T-helper 2 cell treated with Interferon-gamma antibody and Interleukin-4, amounts not matched to agents 5 μg/mL and 100 μg/mL, for 36 hours (primary cell): ENCODE results near the gene SMC1A.
A peak's percentile ranks its signal among the peaks of the same experiment; 100 is the strongest.
"Not testable (repeated sequence)": the region's sequence is repeated elsewhere in the genome, so short reads cannot be mapped to it uniquely, and the experiment has no call there.

Experiments
- DNase-seq: peaks from one replicate; pipeline ENCODE4 v3.0.0; 2021; ENCODE audit warnings: low spot score
- H3K27ac Mint-ChIP-seq: one replicate; pipeline ENCODE4 v1.8.0; 2021; ENCODE audit warnings: mild to moderate bottlenecking, mixed read lengths
- H3K27me3 Mint-ChIP-seq: one replicate; pipeline ENCODE4 v1.8.0; 2021; ENCODE audit warnings: low read depth, mixed read lengths
- H3K36me3 Mint-ChIP-seq: one replicate; pipeline ENCODE4 v1.8.0; 2021; ENCODE audit warnings: low read depth, mixed read lengths
- H3K4me1 Mint-ChIP-seq: one replicate; pipeline ENCODE4 v1.8.0; 2021; ENCODE audit warnings: low read depth, mixed read lengths
- H3K4me3 Mint-ChIP-seq: one replicate; pipeline ENCODE4 v1.8.0; 2022; ENCODE audit warnings: mild to moderate bottlenecking, moderate library complexity, mixed read lengths
- H3K9me3 Mint-ChIP-seq: one replicate; pipeline ENCODE4 v1.8.0; 2021; ENCODE audit warnings: mixed read lengths

Gene SMC1A

DNA sequence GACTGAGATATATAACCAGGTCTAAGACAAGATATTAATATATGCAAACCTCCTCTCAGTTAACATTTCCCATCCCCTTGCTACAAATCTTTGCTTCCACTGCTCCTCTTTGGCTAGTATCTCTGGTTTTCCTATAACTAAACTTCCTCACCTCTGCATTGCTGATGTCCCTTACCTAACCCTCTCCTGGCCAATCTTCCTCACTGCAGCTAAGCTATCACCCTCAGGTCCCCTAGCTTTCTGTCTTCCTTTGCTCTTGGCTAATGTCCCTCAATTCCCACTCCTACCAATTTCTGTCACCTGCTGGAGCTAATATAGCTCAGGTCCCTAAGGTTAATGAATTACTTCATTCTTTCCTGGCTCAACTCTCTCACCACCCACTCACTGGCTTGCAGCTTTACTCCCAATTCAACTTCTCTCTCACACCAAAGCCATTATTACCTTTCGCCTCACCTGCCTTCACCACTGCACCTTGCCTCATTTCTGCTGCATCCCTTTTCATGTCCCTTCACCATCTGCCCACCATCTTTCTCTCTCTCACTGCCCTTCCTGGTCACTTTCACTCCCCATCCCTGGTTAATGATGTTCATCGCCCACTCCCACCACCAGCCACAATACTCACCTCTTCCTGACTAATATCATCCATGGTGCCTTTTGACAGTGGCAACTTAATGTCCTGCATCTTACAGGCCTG, 26.7 kb downstream of the SMC1A start:
- no peak overlapping the region for H3K27ac Mint-ChIP-seq
- no peak overlapping the region for H3K4me3 Mint-ChIP-seq
- H3K4me1 Mint-ChIP-seq: no peaks in the 10 kb centered on the region
- H3K36me3 Mint-ChIP-seq: peaks cover 33% of the 10 kb centered on the region
- H3K9me3 Mint-ChIP-seq: no peaks in the 10 kb centered on the region
- no peak for DNase-seq
- no peaks in the 10 kb centered on the region for H3K27me3 Mint-ChIP-seq

DNA sequence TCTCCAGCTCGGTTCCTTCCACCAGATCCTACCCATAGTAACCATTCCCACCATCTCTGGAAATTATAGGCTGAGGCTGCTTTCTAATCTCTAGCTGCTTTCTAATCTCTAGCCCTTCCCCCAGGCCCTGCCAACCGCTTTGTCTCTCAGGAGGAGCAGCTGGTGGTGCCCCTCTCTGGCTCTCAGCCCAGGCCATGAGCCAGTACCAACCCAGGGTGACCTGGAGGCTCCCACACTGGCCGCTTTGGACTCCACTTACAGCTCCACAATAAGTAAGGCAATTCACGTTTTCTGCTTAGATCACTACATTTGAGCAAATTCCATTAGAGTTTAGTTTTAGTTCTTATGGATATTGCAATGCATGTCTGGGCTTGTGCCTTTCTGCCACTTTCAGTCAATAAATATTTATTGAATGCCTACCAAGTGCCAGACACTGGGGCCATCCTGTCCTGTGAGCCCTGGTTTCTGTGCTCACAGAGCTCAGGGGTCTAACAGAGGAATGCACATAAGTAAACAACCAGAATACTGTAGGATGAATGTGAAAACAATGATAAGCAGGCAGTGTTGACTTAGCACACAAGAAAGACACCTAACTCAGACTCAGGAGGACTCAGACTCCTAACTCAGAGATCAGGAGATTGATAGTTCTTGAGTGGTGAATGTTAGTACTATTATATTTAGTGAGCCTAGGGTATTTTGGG, 38.9 kb downstream of the SMC1A start:
- Mint-ChIP-seq H3K4me1 (no peaks in the 10 kb centered on the region), H3K27ac (no peak overlapping the region), H3K4me3 (no peak overlapping the region), H3K36me3 (peaks cover 35% of the 10 kb centered on the region), H3K27me3 (no peaks in the 10 kb centered on the region), H3K9me3 (no peaks in the 10 kb centered on the region)
- DNase-seq: no peak

DNA sequence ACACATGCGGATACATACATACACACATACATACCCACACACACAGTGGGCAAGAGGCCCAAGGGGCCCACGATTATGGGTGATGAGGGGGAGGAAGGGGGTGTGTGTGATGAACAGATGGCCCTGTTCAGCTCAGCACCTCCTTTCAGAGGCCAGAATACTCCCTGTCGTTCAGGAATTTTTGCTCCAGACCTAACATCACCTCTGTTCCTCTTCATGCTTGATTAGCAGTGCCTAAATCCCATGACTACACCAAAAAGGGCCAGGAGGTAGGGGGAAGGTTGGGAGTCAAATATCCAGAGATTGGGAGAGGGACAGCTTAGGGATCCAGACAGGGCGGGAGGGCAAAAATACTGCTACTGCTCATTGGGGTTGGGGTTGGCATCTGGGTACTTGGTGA, 42.7 kb downstream of the SMC1A start:
- DNase-seq: no peak
- peaks cover under 1% of the 10 kb centered on the region for H3K4me1 Mint-ChIP-seq
- H3K27me3 Mint-ChIP-seq: no peaks in the 10 kb centered on the region
- H3K4me3 Mint-ChIP-seq: no peak overlapping the region
- H3K36me3 Mint-ChIP-seq: peaks cover 28% of the 10 kb centered on the region
- no peaks in the 10 kb centered on the region for H3K9me3 Mint-ChIP-seq
- H3K27ac Mint-ChIP-seq: no peak overlapping the region

DNA sequence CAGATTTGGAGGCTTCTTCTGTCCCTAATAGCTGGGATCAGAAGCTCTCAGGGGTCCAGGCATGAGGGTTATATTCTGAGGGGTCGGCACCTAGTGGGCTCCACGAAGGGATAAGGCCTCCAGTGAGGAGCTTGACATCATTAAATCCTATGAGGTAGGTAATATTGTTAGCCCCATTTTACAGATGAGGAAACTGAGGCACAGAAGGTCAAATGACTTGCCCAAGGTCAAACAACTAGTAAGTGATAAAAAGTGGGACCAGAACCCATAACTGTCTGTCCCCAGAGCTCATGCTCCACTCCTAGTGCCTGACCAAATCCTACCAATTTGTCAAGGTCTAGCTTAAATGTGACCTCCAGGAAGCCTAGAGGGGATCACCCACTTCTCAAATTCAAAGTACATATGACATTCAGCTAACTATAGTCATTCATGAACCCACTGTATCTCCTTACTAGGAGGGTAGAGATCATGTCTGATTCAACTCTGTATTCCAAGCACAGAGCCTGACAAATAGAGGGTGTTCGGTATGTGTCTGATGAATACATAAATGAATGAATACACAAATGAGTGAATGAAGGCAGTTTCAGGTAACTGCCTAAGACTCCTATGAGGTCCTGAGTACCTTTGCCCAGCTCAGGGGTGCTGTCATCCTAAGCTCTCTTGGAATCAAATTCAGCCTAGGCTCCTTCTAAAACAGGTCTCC, 43.3 kb downstream of the SMC1A start:
- no peak for DNase-seq
- H3K27me3 Mint-ChIP-seq: no peaks in the 10 kb centered on the region
- no peaks in the 10 kb centered on the region for H3K9me3 Mint-ChIP-seq
- H3K4me3 Mint-ChIP-seq: no peak overlapping the region
- H3K36me3 Mint-ChIP-seq: peaks cover 34% of the 10 kb centered on the region
- H3K27ac Mint-ChIP-seq: no peak overlapping the region
- H3K4me1 Mint-ChIP-seq: peaks cover 2% of the 10 kb centered on the region

DNA sequence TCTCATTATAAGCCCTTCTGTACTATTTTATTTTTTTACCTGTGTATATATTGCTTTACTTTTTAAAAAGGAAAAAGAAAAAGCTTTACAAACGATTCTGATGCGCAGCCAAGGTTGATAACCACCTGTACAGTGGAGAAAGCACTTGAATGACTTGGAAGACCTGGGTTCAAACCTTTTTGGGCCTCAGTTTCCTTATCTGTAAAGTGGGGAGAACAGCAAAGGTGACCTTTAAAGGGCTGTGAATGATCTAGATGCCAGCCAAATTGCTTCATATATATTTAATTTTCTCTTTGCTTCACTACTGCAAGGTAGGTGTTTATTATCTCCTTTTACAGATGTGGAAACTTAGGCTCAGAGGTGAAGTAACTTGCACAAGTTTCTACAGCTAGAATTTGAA, 45.0 kb downstream of the SMC1A start:
- Mint-ChIP-seq H3K27me3 (no peaks in the 10 kb centered on the region), H3K4me1 (peaks cover 2% of the 10 kb centered on the region), H3K4me3 (no peak overlapping the region), H3K36me3 (peaks cover 27% of the 10 kb centered on the region), H3K9me3 (no peaks in the 10 kb centered on the region), H3K27ac (no peak overlapping the region)
- no peak for DNase-seq

DNA sequence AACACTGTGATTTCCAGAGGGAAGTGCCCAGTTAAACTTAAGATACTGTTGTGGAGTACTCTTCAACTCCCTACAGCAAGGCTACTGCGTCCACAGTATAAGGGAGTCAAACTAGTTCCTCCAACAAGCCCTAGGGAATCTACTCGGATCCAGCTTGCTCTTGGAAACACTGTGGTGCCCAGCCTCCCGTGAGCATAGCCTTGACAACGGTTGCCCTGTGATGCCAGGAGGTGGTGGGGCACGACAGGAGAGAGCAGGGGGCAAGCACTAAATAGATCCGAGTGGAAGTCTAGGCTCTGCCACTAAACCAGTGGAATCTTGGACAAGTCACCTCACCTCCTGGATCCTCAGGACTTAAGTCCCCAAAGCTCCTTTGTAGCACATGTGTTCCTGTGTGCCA, 45.6 kb downstream of the SMC1A start:
- Mint-ChIP-seq H3K9me3 (no peaks in the 10 kb centered on the region), H3K4me3 (no peak overlapping the region), H3K27ac (no peak overlapping the region), H3K4me1 (peaks cover 2% of the 10 kb centered on the region), H3K36me3 (peaks cover 27% of the 10 kb centered on the region), H3K27me3 (no peaks in the 10 kb centered on the region)
- DNase-seq: no peak

DNA sequence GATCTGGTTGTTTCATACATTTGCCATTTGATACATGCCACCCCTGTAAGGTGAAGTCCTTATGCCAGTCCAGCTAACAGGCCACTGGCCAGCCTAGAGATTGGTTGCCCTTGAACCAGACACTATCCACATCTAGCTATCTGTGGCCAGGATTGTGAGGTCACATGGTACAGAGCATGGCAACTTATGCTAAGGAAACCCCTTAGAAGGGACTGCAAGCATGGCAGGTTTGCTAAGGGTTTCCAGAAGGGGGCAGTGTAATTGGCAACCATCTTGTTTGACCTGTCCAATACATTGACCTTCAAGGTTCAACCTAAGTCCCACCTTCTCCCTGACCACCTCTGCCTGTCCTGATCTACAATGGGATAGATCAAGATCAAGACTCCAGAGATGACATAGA, 47.5 kb downstream of the SMC1A start:
- Mint-ChIP-seq H3K4me1 (peaks cover 2% of the 10 kb centered on the region), H3K27ac (no peak overlapping the region), H3K4me3 (no peak overlapping the region), H3K9me3 (no peaks in the 10 kb centered on the region), H3K36me3 (peaks cover 15% of the 10 kb centered on the region), H3K27me3 (no peaks in the 10 kb centered on the region)
- no peak for DNase-seq

DNA sequence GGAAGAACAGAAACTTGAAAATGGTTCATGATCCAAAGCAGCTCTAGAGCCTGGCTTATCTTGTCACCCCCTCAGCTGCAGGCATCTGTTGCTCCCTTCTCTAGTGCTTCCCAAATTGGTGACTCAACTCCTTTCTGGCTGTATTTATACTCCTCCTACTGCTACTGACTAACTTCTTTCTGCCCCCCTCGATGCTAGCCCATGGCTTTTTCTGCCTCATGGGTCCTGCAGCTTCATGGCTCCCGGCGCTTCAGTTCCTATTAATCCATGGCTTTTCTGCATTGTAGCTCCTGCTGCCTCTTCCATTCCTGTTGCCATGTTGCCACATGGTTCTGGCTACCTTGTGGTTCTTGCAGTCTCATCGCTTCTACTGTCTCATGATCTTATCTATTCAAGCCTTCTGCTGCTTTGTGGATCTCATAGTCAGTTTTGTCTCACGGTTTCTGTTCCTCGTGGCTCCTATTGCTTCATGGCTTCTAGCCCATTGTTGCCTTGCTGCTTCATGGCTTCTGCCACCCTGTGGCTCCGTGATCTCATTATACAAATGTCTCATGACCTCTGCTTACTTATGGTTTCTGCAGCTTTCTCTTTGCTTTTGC, 48.1 kb downstream of the SMC1A start:
- no peak for DNase-seq
- Mint-ChIP-seq H3K27ac (peak overlapping the region; percentile 19), H3K27me3 (no peaks in the 10 kb centered on the region), H3K36me3 (peaks cover 11% of the 10 kb centered on the region), H3K4me3 (no peak overlapping the region), H3K4me1 (peaks cover 2% of the 10 kb centered on the region), H3K9me3 (no peaks in the 10 kb centered on the region)

DNA sequence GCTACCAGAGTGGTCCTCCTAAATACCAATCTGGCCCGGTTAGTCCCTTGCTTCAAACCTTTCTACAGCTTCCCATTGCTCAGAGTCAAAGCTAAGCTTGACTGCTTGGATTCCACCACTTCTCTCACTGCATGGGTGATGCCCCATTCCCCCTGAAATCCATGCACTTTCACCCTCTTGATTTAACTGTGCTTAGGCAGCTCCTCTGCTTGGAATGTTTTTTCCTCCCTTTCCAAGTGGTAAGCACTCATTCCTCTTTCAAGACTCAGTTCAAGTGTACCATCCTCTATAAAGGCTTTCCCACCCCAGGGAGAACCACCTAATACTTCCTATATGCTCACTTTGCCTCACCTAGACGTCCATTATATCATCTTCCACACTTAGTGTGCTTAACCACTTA, 49.1 kb downstream of the SMC1A start:
- DNase-seq: no peak
- H3K4me3 Mint-ChIP-seq: no peak overlapping the region
- peaks cover 2% of the 10 kb centered on the region for H3K4me1 Mint-ChIP-seq
- no peaks in the 10 kb centered on the region for H3K9me3 Mint-ChIP-seq
- peaks cover 11% of the 10 kb centered on the region for H3K36me3 Mint-ChIP-seq
- no peak overlapping the region for H3K27ac Mint-ChIP-seq
- no peaks in the 10 kb centered on the region for H3K27me3 Mint-ChIP-seq

DNA sequence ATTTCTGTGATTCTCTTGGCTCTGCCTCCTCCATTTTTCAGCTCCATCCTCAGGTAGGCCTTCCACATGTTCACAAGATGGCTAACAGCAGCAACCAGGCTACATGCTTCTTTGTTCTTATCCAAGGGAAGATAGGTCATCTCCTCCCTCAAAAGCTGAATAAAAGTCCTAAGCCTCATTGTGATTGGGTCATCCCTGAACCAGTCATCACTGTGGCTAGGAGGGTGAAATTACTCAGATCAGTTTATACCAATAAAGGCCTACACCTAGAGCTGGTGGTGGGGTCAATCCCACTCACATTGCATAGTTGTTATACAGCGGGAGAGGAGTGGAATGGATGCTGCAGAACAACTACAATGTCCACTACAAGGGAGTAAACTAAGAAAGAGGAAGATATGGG, 56.0 kb downstream of the SMC1A start:
- not testable (repeated sequence) for H3K4me3 Mint-ChIP-seq, DNase-seq, H3K4me1 Mint-ChIP-seq, H3K36me3 Mint-ChIP-seq, H3K9me3 Mint-ChIP-seq, H3K27ac Mint-ChIP-seq, H3K27me3 Mint-ChIP-seq

DNA sequence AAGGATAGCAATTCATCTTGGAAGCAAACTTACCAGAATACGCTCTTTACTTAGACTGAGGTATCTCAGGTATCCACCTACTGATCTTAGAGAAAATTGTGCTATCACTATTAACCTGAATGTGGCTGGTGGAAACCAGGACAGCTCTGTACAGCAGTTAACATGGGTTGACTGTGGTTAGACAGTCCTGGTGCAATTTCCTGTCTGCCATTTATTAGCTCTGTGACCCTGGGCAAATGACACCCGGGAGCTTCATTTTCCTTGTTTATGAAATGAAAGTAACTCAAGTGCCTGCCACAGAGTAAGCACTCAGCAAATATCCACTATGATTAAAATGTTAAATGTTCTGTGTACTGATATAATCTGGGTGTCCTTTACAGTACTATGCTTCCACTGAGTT, 60.0 kb downstream of the SMC1A start:
- H3K4me3 Mint-ChIP-seq: no peak overlapping the region
- no peaks in the 10 kb centered on the region for H3K36me3 Mint-ChIP-seq
- no peaks in the 10 kb centered on the region for H3K27me3 Mint-ChIP-seq
- H3K9me3 Mint-ChIP-seq: no peaks in the 10 kb centered on the region
- no peaks in the 10 kb centered on the region for H3K4me1 Mint-ChIP-seq
- H3K27ac Mint-ChIP-seq: no peak overlapping the region
- DNase-seq: no peak

DNA sequence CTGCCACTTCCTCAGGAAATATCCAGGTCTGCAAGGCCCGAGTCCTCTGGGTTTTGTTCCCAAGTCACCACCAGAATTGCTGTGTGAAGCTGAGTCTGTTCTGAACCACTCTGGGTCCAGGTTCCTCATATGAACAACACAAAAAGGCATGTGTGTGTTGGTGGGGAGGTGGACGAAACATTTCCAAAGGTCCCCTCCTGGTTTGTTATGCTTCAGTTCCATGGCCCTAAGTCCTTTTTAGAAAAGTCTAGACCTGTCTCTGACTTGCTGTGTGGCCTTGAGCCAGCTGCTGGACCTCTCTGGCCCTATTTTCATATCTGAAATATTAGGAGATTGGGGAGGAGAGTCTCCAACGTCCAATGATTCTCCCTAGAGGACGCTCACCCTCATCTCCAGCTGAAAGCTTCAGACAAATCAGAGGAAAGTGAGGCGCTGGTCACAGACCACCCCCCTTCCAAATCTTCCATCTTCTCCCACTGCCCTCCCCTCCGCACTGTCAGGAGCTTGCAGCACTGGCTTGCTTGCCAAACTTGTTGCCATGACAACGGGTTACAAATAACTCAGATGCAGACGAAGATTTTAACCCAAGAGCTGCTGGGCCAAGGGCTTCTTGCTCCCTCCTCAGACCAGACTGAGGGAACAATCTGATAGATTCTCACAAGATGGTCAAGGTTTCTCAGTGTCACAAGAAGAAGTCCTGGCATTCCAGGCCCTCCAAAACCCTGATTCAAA, 64.5 kb downstream of the SMC1A start:
- Mint-ChIP-seq H3K27ac (no peak overlapping the region), H3K9me3 (no peaks in the 10 kb centered on the region), H3K27me3 (no peaks in the 10 kb centered on the region), H3K4me1 (no peaks in the 10 kb centered on the region), H3K36me3 (no peaks in the 10 kb centered on the region), H3K4me3 (no peak overlapping the region)
- DNase-seq: no peak

DNA sequence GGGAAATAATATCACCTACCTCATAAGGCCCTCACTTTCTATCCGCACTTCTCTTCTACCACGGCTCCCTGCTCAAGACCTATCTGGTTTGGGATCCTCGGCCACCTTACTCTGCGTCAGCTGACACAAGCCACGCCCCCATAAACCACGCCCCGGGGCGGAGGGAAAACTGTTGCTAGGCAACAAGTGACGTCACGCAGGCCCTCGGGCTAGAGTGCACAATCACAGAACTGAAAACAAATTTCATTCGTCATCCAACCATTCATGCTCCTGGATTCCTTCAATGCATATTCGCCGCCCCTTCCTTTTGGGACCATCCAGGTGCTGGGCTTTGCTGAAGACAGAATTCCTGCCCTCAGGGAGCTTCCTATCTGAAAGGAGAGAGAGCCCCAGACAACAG, 66.3 kb downstream of the SMC1A start:
- Mint-ChIP-seq H3K27ac (no peak overlapping the region), H3K4me1 (no peaks in the 10 kb centered on the region), H3K27me3 (no peaks in the 10 kb centered on the region), H3K36me3 (no peaks in the 10 kb centered on the region), H3K9me3 (no peaks in the 10 kb centered on the region), H3K4me3 (no peak overlapping the region)
- no peak for DNase-seq

DNA sequence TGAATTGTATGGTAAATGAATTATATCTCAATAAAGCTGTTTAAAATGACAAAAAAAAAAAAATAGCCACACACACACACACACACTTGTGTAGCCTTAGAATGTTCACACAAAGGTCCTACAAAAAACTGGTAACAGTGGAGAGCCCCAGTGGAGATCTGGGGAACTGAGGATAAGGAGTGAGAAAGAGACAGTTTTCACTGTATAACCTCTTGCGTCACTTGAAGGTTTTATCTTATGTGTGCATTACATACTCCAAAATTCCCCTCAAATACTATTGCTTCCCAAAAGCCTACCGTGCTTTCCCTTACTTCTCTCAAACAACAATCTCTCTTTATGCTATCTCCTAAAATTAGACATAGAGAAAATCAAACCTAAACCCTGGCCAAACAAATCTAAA, 67.8 kb downstream of the SMC1A start:
- no peak overlapping the region for H3K4me3 Mint-ChIP-seq
- no peak overlapping the region for H3K27ac Mint-ChIP-seq
- no peaks in the 10 kb centered on the region for H3K9me3 Mint-ChIP-seq
- H3K27me3 Mint-ChIP-seq: no peaks in the 10 kb centered on the region
- no peaks in the 10 kb centered on the region for H3K4me1 Mint-ChIP-seq
- H3K36me3 Mint-ChIP-seq: no peaks in the 10 kb centered on the region
- no peak for DNase-seq
